NCI-H510A (cell line): ENCODE results near the gene ATP1B2.
"Not testable (repeated sequence)": the region's sequence is repeated elsewhere in the genome, so short reads cannot be mapped to it uniquely, and the experiment has no call there.

Experiments
- DNase-seq: peaks from one replicate; lab custom pipeline; 2025; lab: John Stamatoyannopoulos, UW

Gene ATP1B2

GRCh38 chr17:7650509-7651096, at the start of gene ATP1B2:
TSS of gene ATP1B2 (plus strand) at chr17:7650926. CDS start at chr17:7651519, 593 bp downstream.
- DNase-seq: peak; percentile 89

- DNase-seq: no peak
Observed at GRCh38 chr17:7606280-7606679, 44.4 kb upstream of the ATP1B2 start.

- no peak for DNase-seq
Observed at GRCh38 chr17:7610641-7611040, 40.1 kb upstream of the ATP1B2 start.

GRCh38 chr17:7611635-7612293, 39.0 kb upstream of the ATP1B2 start:
- DNase-seq: no peak

GRCh38 chr17:7612294-7612640, 38.5 kb upstream of the ATP1B2 start:
- no peak for DNase-seq

- no peak for DNase-seq
Observed at GRCh38 chr17:7613769-7614424, 36.8 kb upstream of the ATP1B2 start.

GRCh38 chr17:7614425-7615264, 36.1 kb upstream of the ATP1B2 start, which contains the start of gene FXR2:
TSS of gene FXR2 (minus strand) at chr17:7614897. CDS start at chr17:7614532, 365 bp downstream.
- peak; percentile 98 for DNase-seq

- DNase-seq: no peak
Observed at GRCh38 chr17:7615265-7615747, 35.4 kb upstream of the ATP1B2 start.

GRCh38 chr17:7618608-7619007, 32.1 kb upstream of the ATP1B2 start:
- DNase-seq: no peak

GRCh38 chr17:7620835-7621234, 29.9 kb upstream of the ATP1B2 start:
- no peak for DNase-seq

- DNase-seq: no peak
Observed at GRCh38 chr17:7623661-7624060, 27.1 kb upstream of the ATP1B2 start.

- not testable (repeated sequence) for DNase-seq
Observed at GRCh38 chr17:7625749-7626148, 25.0 kb upstream of the ATP1B2 start.

GRCh38 chr17:7626307-7626706, 24.4 kb upstream of the ATP1B2 start:
- DNase-seq: no peak

- no peak for DNase-seq
Observed at GRCh38 chr17:7626956-7627249, 23.8 kb upstream of the ATP1B2 start.

GRCh38 chr17:7627250-7628121, 23.2 kb upstream of the ATP1B2 start, which contains the start of gene SAT2:
TSS of gene SAT2 (minus strand) at chr17:7627821. CDS start at chr17:7627635, 186 bp downstream.
- DNase-seq: peak; percentile 79

- no peak for DNase-seq
Observed at GRCh38 chr17:7629939-7630571, 20.7 kb upstream of the ATP1B2 start, which contains the start of gene SHBG. TSS of gene SHBG (plus strand) at chr17:7630135. CDS start at chr17:7630173, 38 bp downstream.

- no peak for DNase-seq
Observed at GRCh38 chr17:7631398-7632380, 19.0 kb upstream of the ATP1B2 start.

- no peak for DNase-seq
Observed at GRCh38 chr17:7632492-7632894, 18.2 kb upstream of the ATP1B2 start.

- DNase-seq: no peak
Observed at GRCh38 chr17:7633093-7633492, 17.6 kb upstream of the ATP1B2 start.

- peak; percentile 9 for DNase-seq
Observed at GRCh38 chr17:7634384-7634783, 16.3 kb upstream of the ATP1B2 start.
